HG03159 (cell line): Measurements from ENCODE around the gene DCC.

ENCODE experiments used
- ATAC-seq: cut with Tn5 transposase; IDR thresholded peaks from one replicate; pipeline ENCODE4 v1.9.1; 2021; ENCODE audit warnings: mild to moderate bottlenecking, moderate library complexity; ENCODE audit not compliant: unreplicated experiment

DCC gene

GRCh38 chr18:53139746-53140500, 799.9 kb downstream of the DCC start:
- ATAC-seq = no peak

DNA sequence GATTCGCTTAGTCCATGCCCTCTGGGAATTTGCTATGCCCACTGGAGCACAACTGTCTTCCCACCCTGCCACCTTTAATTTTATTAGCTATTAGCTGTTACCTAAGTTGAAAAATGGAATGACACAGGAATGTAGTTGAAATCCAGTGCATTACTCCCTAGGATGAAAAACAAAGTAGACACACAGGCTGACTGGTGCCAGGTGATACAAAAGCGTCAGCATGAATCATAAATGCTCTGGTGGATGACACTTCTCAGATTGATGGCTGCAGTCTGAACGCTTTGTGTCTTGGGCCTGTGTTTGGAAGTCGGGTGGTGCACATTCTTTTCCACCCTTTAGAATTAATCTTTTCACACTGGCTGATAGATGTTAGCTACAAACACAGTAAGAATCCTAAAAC, 802.0 kb downstream of the DCC start:
- no peak for ATAC-seq

DNA sequence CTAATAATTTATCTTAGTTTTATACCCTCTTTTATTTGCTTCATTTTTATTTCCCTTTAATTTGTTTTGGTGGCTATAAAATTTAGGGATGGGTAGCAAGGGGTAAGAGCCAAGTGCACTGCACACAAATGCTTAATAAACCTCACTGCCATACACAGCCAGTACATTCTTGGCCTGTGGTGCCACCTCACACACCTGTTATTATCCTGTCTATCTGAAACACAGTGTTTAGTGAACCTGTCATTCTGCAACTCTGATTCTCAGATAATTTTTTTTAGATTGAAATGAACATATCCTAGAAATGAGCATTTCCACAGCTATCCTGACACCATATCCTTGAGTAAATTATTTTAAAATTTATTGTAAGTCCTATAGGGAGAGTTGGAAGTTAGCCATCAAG, 807.5 kb downstream of the DCC start:
- no peak for ATAC-seq

GRCh38 chr18:53148123-53148522, 808.1 kb downstream of the DCC start:
- no peak for ATAC-seq

- ATAC-seq = no peak
Observed at GRCh38 chr18:53152476-53152875, 812.5 kb downstream of the DCC start.

DNA sequence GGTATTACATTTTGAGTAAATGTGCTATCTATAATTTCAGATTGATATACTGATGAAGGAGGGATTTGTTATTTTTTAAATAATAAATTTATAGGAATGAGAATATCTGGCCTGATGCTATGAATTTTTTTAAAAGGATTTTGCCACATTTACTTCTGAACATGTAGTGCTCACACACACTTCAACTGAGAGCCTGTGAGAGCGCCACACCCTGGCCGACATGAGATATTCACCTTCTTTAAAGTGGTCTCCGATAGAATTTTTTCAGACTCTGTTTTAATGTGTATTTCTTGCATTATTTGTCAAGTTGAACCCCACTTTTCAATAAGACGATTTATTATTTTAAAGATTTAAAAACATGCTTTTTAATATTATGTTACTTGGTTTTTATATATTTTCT, 813.3 kb downstream of the DCC start:
- ATAC-seq = no peak

GRCh38 chr18:53153800-53154199, 813.8 kb downstream of the DCC start:
- ATAC-seq = no peak

- ATAC-seq = no peak
Observed at GRCh38 chr18:53165770-53166169, 825.8 kb downstream of the DCC start.

DNA sequence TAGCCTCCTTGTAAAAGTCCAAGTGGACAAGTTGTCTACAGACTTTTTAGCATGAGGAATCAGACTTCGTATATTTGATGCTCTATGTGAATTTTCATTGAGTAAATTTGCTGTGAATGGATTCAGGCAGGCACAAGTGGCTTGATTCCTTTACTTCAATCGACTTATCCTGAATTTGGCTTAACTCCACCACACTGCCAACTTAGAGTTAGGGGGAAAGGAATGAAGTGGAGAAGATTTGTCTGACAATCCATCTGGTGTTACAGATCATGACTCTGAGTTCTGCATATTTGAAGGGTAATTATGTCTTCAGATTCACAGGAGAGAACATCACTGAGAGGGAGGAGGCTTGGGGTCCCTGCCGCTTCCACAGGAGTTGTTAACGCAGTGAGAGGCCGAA, 829.3 kb downstream of the DCC start:
- ATAC-seq = no peak

GRCh38 chr18:53191634-53192033, 851.6 kb downstream of the DCC start:
- ATAC-seq = no peak

- ATAC-seq = no peak
Observed at GRCh38 chr18:53193870-53194269, 853.9 kb downstream of the DCC start.

GRCh38 chr18:53219853-53220252, 879.9 kb downstream of the DCC start:
- no peak for ATAC-seq

- ATAC-seq = no peak
Observed at GRCh38 chr18:53224128-53224778, 884.3 kb downstream of the DCC start.

DNA sequence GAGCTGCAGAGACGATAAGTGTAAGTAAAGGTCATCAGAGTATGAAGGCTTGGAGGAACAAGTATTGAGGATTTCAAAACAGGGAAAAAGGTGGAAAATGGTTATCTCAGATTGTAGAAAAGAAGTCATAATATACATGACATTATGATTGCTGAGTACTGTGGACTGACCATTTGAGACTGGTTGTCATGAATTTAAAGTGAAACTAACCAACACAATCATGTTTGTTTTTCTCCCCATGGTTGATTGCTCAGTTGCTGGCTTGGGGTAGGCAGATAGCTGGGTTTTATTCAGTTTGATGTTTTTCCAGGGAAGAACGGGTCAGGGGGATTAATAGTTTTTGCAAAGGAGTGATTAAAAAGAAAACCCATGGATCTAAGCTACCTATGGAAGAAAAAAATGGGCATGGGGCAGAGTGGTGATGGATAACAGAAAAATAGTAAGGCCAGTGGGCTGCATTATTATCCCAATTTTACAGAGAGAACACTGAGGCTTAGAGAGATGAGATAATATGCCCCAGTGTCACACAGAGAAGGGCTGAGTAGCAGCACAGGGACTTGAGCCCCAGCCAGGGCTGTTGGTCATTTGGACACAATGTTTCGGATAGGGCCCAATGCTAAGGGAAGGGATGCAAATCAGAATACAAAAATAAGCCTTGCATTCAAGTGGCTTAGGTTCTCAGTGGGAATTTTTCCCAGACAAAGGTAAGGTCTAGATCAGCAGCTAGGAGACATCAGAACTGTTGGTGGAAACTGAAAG, 885.7 kb downstream of the DCC start:
- ATAC-seq = no peak

DNA sequence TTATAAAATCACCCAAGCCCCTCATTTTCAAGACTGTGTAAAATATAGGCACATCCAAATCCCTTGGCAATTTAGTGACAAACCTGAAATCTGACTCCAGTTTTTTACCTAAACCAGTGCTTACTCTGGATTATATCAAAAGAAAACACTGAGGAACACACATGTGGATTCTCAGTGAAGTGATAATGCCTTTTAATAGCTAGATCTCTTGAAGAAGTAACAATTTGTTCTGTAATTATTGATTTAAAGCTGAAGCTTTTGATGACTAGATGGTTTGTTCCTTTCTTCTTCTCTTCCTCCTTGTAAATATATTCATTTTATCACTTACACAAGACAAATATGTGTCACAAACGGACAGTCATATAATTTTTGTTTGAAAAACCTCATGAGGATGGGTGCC, 894.6 kb downstream of the DCC start:
- ATAC-seq = no peak

- ATAC-seq = no peak
Observed at GRCh38 chr18:53241161-53241560, 901.2 kb downstream of the DCC start.

- no peak for ATAC-seq
Observed at GRCh38 chr18:53253789-53254188, 913.8 kb downstream of the DCC start.

DNA sequence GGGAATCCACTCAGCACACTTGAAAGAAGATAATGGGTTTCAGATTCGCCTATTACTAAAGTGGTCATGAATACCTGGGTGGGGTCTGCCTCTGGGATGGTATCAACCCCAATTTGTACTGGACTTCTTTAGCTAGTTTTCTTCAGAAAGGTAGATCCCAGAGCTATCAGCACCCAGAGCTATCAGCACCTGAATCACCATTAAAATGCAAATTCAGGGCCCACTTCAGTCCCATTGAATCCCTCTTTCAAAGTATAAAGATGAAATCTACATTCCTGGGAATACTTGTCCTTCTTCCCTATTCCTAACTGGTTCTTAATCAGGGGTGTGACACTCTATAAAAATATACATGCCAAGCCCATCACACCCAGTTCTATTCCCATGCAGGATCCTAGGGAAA, 914.3 kb downstream of the DCC start:
- ATAC-seq = no peak

GRCh38 chr18:53261241-53261640, 921.2 kb downstream of the DCC start:
- no peak for ATAC-seq

GRCh38 chr18:53266850-53267249, 926.9 kb downstream of the DCC start:
- ATAC-seq = no peak

GRCh38 chr18:53268455-53268854, 928.5 kb downstream of the DCC start:
- no peak for ATAC-seq

GRCh38 chr18:53281406-53281805, 941.4 kb downstream of the DCC start:
- ATAC-seq = no peak
